Psoas muscle (tissue), 8 donors: ENCODE measurements around the gene GRM7. TPM values are rescaled to one million over a fixed set of nuclear protein-coding genes. Genes with fewer than 3 reads are reported as not detected.

Experiments
- ATAC-seq, 4 donors: fragments of 200-7000 bp; cut with Tn5 transposase; one replicate each; pipeline ENCODE4 v1.9.1; 2020; ENCODE audit warnings: moderate library complexity in 3 of 4, mild to moderate bottlenecking in 2 of 4
- DNase-seq, 2 donors: peaks; one replicate each; pipeline ENCODE4 v3.0.0-alpha.2; 2020
- H3K27ac ChIP-seq: fragments of 200-600 bp; one replicate; pipeline ENCODE4 v1.8.0; 2022
- H3K27me3 ChIP-seq, 3 donors: fragments of 200-600 bp in 1 of 3; one replicate each; pipeline versions ENCODE4 v1.6.1 to v1.8.0; 2013 to 2022; ENCODE audit warnings: low read length in 2 of 3, mild to moderate bottlenecking in 2 of 3, moderate library complexity in 1 of 3; ENCODE audit not compliant: insufficient read depth in 3 of 3
- H3K36me3 ChIP-seq, 2 donors: fragments of 200-600 bp in 1 of 2; one replicate each; pipeline versions ENCODE4 v1.6.1 to v1.8.0; 2013 to 2022; ENCODE audit warnings: low read depth in 1 of 2, mild to moderate bottlenecking in 1 of 2, moderate library complexity in 1 of 2; ENCODE audit not compliant: insufficient read depth in 1 of 2
- H3K4me1 ChIP-seq: fragments of 200-600 bp; one replicate; pipeline ENCODE4 v1.8.0; 2022
- H3K4me3 ChIP-seq: fragments of 200-600 bp; one replicate; pipeline ENCODE4 v1.8.0; 2022; ENCODE audit warnings: mild to moderate bottlenecking
- H3K9me3 ChIP-seq: fragments of 200-600 bp; one replicate; pipeline ENCODE4 v1.8.0; 2022
- CTCF ChIP-seq: fragments of 200-600 bp; IDR thresholded peaks from one replicate; pipeline ENCODE4 v1.8.0; 2022; ENCODE audit warnings: antibody characterized with exemption
- WGBS, 3 donors: extraction: QIAGEN DNeasy Blood & Tissue Kit; methylation state at CpG; one replicate each; pipeline versions ENCODE4 v1.1.6 to v1.1.7; 2013; 5-methylcytosine and 5-hydroxymethylcytosine counted together
- intact Hi-C, 2 donors: fragments of 100-400 bp; cut with DNase I; formaldehyde crosslinking; loops; one replicate each; pipeline versions ENCODE4 v1.11.0 to v1.14.2; 2022
- polyA plus RNA-seq, 3 donors: library from polyadenylated mRNA; stranded (reverse); fragments of 200-250 nt; gene quantifications; one replicate each; pipeline ENCODE4 v1.2.3, GENCODE V29; 2013
- total RNA-seq, 4 donors: library from RNA; stranded (reverse); fragmentation: NEBNext Ultra II Directional in 2 of 4; extraction: Animal tissue kit (Norgen Biotek cat#: 25700) in 2 of 4; gene quantifications; one replicate each; pipeline versions ENCODE4 v1.2.1 to v1.2.4, GENCODE V29; 2021 to 2023
- donor health status: healthy with polysubstance abuse.
- donor health status: DM: no; HTN: no; CAD: no; lungs with moderate emphysema.
- donor health status: Bipolar disorder and iron deficiency.
- donor health status: healthy.
- donor health status: DM: yes; HTN: yes; CAD: no.
- donor health status: DM: no; HTN: no; CAD: no.
- donor health status: DM: no; HTN: no; CAD: no.
- donor health status: DM: yes; HTN: yes; CAD: no.

GRM7 gene
- total and polyA plus RNA-seq, 7 donors: 0.01 TPM; not detected in 6

DNA sequence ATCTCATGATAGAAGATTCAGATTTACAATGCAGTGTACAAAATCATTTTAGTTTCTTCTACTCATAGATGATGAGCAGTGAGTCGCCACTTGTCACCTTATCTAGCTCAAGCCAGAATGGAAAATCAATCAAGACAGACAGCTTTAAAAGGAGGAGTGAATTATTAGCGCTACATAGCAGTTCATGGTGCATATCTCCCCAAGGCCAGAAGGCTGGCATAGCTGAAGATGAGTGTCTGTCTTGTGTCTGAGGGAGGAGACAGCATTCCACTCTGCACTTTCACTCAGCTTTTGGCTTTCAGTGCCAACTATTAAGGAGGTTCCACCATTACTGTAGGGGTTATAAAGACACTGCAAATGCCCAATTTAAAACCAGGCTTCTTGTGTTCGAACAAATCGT, 836.6 kb downstream of the GRM7 start:
- no peak overlapping the region for H3K27ac ChIP-seq
- no peaks in the 10 kb centered on the region for H3K27me3 ChIP-seq
- no peak overlapping the region for H3K4me3 ChIP-seq
- DNase-seq: no peak
- no peak for ATAC-seq
- H3K9me3 ChIP-seq: no peaks in the 10 kb centered on the region
- no peak for TF ChIP-seq CTCF
- 78 to 81% (median 79%) methylated on average over 4 of the region's 4 CpGs for WGBS, 3 donors
- intact Hi-C loops: no loop called here
- H3K4me1 ChIP-seq: no peaks in the 10 kb centered on the region
- H3K36me3 ChIP-seq: no peaks in the 10 kb centered on the region

DNA sequence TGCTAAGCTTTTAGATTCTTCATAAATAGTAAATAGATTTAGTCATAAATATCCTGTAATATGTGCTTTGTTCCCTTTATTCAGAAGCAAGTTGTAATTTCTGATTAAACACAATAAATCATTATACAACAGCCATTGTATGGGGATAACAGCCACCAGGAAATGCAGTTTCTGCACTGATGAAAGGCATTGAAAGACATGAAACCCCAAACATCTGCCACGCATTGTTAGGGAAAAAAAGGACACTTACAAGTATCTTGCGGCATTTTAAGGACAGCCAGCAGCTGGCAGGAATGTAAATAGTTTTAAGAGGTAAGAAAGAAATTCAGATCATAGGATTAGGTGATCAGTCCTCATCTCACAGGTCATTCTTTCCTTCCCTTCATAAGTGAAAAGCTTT, 839.6 kb downstream of the GRM7 start:
- WGBS, 3 donors: 33 to 38% (median 35%) methylated on average over 2 of the region's 2 CpGs
- no peak for ATAC-seq
- no peak for DNase-seq
- H3K27ac ChIP-seq: no peak overlapping the region
- intact Hi-C loops: no loop called here
- no peaks in the 10 kb centered on the region for H3K9me3 ChIP-seq
- no peak overlapping the region for H3K4me3 ChIP-seq
- H3K4me1 ChIP-seq: no peaks in the 10 kb centered on the region
- no peaks in the 10 kb centered on the region for H3K36me3 ChIP-seq
- no peak for TF ChIP-seq CTCF
- no peaks in the 10 kb centered on the region for H3K27me3 ChIP-seq

DNA sequence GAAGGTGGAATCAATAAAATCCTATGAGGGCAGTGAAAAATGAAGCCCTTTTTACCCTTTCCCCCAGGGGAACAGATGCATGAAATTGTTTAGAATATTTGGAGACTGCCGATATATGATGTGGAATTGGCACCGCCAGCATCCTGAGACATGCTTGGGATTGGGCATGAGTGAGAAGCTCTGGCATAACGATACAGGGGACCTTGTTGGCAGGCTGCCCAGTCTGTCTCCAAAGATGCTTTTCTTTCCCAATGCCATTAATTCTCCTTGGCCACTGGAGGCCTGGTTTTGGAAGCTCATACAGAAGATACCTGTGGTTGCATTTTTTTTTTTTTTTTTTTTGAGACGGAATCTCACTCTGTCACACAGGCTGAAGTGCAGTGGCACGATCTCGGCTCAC, 840.1 kb downstream of the GRM7 start:
- intact Hi-C loops: no loop called here
- no peak for TF ChIP-seq CTCF
- no peak overlapping the region for H3K27ac ChIP-seq
- 49 to 60% (median 57%) methylated on average over 5 to 6 of the region's 6 CpGs for WGBS, 3 donors
- H3K27me3 ChIP-seq: no peaks in the 10 kb centered on the region
- no peak for ATAC-seq
- no peak for DNase-seq
- H3K36me3 ChIP-seq: no peaks in the 10 kb centered on the region
- no peaks in the 10 kb centered on the region for H3K9me3 ChIP-seq
- H3K4me1 ChIP-seq: no peaks in the 10 kb centered on the region
- H3K4me3 ChIP-seq: no peak overlapping the region

DNA sequence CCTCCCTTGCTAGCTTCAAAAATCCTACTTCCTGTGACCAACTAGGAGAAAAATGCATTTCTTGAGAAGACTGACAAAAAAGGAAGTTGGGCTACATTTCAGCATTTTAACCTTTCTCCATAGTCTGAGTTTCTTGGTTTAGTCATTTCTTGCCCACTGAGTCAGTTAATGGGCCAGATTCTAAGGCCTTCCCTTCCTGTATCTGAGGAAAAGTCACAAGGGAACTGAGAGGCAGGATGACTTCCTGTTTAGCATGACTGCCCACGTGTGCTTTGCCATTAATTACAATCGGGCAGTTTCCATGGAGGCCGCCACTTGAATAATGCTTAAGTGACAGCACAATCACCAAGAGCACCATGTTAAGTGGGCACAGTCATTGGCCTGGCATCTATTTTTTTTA, 846.3 kb downstream of the GRM7 start:
- H3K4me3 ChIP-seq: no peak overlapping the region
- H3K27ac ChIP-seq: no peak overlapping the region
- intact Hi-C loops: no loop called here
- H3K36me3 ChIP-seq: no peaks in the 10 kb centered on the region
- H3K27me3 ChIP-seq: no peaks in the 10 kb centered on the region
- no peaks in the 10 kb centered on the region for H3K9me3 ChIP-seq
- DNase-seq: no peak
- WGBS, 3 donors: 48 to 56% (median 53%) methylated on average over 3 of the region's 3 CpGs
- no peak for ATAC-seq
- no peaks in the 10 kb centered on the region for H3K4me1 ChIP-seq
- no peak for TF ChIP-seq CTCF

GRCh38 chr3:7709376-7710082, 848.6 kb downstream of the GRM7 start:
- no peaks in the 10 kb centered on the region for H3K4me1 ChIP-seq
- ATAC-seq: no peak
- no peak for DNase-seq
- no peaks in the 10 kb centered on the region for H3K36me3 ChIP-seq
- H3K9me3 ChIP-seq: no peaks in the 10 kb centered on the region
- TF ChIP-seq CTCF: no peak
- intact Hi-C loops: no loop called here
- H3K27me3 ChIP-seq: no peaks in the 10 kb centered on the region
- no peak overlapping the region for H3K27ac ChIP-seq
- H3K4me3 ChIP-seq: no peak overlapping the region
- WGBS, 3 donors: 76 to 82% (median 78%) methylated on average over 5 of the region's 5 CpGs
